ENCODE data around the gene DHCR7.

The DHCR7 gene

DNA sequence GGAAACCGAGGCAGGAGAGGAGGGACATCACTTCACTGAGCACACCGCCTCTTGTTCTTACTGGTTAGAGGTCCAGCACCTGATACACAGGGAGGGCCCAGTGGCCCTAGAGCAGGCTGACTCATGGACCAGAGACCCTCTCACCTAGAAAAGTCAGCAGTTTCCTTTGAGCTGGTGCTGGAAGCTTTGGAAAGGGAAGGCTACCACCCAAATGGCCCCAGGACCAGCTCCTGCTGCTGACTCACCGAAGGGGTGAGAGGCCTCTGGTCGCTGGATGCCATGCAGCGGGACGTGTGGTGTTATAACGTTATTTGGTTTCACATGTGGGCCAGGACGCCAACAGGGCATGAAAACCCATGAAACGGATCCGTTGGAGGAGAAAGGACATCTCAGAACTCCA is 8.6 kb upstream of the DHCR7 start:
- DNase-seq (ENCODE audit: low spot score), result no peak

DNA sequence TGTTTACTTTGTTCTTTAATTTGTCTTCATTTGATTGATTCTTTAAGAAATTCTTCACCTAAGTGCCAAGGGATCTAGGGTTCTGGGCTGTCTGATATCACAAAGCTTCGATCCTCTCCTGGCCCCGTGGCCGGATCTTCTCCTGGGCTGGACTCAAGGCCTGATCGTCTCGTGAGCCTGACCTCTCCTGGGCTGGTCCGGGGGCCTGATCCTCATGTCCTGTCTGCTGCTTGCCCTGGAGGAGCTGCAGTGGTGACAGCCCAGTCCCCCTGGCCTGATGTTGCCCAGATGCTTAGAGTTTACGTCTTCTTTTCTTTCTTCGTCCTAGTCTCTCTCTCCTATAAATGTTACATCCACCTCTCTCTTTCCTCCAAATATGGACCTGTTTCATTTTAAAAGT is 8.1 kb upstream of the DHCR7 start:
- DNase-seq (ENCODE audit: low spot score), result no peak

DNA sequence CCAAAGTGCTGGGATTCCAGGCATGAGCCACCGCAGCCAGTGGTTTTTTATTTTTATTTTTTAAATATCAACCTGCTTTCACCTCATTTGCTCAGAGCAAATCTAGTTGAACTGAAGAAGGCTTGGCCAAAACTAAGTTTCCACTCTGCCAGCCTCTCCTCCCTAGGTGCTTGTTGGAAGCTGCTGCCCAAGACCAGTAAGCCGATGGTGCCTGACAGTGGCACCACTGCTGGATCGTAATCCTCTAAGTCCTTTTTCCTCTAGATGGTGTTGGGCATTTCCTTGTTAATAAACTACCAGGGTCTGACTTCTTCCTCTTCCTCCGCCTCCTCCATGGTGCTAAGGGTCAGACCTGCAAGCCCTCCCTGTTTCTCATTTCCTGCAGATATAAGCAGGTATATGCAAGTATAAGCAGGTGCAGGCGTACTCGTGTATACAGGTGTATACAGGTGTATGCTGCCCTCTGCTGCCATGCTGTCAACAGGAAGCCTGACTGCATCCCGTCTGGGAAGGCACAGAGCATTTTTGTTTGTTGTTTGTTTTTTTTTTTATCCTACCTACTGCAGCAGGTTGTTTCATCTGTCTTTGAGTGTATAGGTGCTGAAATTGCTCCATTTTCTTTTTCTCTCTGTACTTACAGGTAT is 6.4 kb upstream of the DHCR7 start:
- DNase-seq (ENCODE audit: low spot score), result no peak

DNA sequence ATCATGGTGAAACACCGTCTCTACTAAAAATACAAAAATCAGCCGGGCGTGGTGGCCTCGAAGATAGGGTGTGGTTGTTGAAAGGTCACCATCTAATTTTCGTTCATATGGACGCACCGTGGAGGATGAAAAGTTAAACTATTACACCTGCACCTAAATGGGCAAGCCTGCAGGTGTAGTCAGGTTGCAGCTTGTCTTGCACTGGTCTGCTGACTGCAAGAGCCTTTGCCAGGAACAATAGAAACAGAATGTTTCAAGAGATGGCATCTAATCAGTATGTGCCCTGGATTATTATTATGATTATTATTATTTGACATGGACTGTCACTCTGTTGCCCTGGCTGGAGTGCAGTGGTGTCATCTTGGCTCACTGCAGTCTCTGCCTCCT is 5.7 kb upstream of the DHCR7 start:
- no peak for DNase-seq (ENCODE audit: low spot score)

DNA sequence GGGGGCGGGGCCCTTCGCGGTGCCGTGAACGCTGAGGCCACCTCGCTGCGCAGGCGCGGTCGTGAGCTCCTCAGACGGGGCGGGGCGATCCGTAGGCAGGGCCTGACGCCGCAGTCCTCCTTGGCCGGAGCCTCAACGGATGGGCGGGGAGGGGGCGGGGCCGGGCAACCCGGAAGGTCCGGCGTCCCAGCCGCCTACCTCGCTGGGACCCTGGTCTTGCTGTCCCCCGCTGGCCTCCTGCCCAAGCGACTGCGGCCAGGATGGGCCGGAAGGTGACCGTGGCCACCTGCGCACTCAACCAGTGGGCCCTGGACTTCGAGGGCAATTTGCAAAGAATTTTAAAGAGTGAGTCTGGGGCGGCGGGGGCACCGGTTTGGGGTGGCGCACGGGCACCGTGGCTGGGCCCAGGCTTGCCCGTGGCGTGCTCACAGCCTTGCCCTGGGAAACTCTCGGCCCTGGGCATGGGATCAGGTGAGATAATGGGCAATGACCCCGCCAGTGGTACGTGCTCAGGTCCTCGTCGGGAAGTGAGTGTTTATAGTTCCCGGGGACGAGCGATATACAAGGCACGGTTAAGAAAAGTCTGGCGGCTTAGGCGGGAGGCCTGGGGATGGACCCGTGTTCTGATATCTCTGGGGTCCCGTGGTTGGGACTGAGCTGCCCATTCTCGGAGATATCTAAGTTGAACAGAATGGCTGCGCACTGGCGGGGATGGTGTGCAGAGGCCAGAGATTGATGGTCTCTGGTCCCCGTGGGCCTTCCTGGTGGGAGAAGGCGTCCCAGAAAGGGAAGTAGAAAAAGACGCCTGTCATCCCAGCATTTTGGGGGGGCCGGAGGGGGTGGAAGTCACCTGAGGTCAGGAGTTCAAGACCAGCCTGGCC is 5.1 kb upstream of the DHCR7 start, which contains the start of gene NADSYN1:
Gene NADSYN1, plus strand, starts transcription at position 167 of the 881 bp plus-strand sequence. Its CDS starts 94 bp downstream, at position 261.
- peak; percentile 97 for DNase-seq (ENCODE audit: low spot score)

DNA sequence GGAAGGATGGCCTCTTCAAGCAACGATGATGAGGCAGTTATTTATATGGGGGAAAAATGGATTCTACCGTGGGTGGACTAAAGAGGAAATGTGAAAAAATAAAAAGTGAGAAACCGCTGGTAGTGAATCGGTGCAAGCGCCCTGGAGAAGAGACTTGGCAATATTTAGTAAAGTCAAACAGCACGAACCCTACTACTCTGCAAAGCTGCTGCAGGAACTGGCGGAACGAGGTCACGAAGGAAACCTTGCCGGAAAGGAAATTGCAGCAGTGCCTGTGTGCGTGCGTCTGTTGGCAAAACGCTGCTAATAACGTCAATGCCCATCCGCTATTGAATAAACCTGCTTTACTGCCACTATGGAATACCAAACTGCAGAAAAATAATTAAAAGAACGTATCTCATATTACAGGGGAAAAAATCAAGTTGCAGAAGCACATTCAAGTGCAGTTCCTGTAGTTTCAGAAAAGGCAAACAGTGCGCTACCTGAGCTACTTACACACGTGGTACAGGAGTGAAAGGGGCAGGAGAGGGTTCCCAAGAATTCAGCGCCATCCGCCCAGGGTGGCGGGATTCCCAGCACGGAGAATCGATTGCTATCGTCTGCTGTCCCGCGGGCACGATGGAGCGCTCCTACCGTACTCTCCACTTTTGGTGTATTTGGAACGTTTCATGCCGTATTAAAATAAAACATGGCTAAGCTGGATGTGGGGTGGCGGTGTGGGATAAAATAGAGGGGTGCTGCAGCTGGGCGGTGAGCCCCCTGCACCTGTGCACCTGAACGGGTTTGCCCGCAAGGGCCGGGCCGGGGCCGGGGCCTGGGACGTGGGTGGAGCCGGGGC is 4.2 kb upstream of the DHCR7 start:
- DNase-seq (ENCODE audit: low spot score), result peak; percentile 67

DNA sequence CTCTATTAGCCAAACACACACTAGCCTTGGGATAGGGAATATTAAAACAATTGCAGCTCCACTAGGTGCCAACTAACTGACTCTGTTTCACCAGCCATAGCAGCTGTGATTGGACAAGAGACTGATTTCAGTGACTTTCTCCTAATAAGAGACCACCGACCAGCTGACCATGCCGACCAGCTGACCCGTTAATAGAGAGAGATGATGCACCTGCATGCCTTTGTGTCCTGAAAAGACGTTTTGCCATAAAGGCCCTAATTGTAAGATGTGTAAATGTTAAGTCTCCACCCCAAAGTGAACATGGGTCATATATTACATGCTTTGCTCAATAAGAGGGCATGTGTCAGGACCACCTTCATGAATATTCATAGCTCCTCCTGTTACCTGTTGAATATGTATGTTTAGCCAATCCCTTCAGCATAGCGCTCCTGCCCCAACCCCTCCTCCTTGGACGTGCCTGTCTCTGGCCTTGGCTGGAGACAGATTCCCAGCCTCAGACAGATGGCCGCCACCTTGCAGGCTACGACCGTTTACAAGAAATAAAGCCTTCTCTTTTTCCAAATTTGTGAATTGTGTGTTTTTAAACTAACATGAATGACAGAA is 3.5 kb upstream of the DHCR7 start:
- no peak for DNase-seq (ENCODE audit: low spot score)

DNA sequence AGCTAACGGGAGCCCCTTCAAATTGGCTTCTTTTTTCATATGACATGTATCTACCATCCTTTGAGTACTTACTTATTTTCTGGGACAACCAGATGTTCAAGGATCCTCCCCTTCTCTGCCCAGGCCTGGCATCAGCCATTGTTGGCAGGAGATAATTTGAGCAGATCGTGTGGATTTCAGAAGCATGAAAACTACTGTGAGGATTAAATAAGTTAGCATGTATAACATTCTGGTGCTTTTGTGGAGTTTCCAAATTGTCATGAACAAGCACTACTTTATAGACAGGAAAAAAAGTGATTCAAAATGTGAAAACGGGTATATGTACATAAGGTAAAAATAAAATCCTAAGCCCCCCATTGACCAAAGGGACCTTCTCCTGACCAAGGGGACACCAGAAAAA is 2.7 kb upstream of the DHCR7 start:
- DNase-seq (ENCODE audit: low spot score), result no peak

DNA sequence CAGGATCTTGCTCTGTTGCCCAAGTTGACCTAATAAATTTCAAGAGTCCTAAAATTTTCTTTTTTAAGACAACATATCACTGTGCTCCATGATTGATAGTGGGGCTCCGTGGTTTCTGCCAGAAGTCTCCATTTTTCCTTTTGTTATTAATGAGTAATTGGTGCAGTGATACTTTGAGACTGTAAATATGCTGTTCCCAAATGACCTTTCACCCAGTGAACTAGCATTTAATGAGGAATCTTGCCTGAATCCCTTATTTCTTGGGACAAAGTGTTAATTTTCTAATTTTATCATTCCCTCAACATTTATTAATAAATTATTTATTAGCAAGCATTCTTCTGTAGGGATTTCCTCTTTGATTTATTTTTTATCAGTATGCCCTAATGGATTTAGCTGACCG is 2.3 kb upstream of the DHCR7 start:
- DNase-seq (ENCODE audit: low spot score), result no peak

DNA sequence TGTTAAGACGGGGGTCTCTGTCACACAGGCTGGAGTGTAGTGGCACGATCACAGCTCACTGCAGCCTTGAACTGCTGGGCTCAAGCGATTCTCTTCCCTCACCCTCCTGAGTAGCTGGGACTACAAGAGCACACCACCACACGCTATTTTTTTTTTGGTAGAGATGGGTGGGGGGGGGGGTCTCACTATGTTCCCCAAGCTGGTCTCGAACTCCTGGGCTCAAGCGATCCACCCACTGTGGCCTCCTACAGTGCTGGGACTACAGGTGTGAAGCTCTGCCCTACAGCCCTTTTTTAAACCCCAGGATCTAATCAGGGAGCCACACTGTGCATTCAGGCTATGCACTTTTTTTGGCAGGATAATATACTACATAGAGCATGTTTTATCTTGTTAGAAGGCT is 1.4 kb upstream of the DHCR7 start:
- no peak for DNase-seq (ENCODE audit: low spot score)

DNA sequence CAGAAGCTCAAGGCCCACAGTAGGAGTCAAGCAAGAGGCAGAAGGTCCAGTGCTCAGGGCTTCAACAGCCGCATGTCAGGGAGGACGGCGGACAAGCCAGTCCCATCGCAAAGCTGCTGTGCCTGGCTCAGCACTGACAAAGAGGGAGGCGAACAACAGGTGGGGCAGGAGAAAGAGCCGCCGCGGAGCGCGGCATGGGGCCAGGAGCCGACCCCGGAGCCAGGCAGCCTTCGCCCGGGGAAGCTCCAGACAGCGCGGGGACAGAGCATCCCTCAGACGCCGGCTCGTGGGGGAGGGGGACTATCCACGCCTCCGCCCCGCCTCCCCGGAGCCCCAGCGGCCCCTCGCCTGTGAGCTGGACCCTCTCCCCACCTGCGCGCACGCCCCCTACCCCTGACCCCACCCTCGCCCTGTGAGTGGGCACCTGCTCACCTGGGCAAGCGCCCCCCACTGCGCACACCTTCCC is 369 bp downstream of the DHCR7 start:
- DNase-seq (ENCODE audit: low spot score), result no peak

DNA sequence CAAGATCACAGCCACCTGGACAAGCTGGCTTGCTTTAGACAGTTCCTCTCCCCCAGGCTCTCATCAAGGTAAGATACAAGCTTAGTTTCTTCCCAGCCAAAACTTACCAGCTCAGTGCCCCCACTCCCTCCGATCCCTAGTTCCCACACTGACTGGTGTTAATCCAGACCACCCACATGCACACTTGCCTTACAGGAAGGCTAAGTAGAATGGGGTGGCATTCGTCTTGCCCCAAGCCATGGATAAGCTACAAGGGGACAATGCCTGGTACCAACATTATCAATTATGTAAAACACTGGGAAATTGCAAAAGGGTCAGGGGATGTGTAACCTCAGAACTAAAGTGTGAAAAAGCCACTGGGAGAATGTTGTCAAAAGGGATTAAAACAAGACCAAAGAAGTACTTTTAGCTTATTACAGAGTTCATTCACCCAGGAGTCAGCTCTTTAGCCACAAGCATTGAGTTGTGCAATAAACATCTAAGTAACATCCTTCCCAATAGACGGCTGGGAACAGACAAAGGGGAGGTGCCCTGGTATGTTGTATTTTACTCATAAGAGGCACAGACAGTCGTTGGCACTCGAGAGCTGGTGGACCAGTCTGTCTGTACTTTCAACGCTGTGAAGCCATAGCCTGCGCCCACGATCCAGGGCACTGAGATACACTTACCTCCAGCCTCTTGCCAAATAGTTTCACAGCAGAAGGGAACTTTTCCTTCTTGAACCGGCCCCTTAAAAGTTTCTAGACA is 1.1 kb downstream of the DHCR7 start:
- no peak for DNase-seq (ENCODE audit: low spot score)

DNA sequence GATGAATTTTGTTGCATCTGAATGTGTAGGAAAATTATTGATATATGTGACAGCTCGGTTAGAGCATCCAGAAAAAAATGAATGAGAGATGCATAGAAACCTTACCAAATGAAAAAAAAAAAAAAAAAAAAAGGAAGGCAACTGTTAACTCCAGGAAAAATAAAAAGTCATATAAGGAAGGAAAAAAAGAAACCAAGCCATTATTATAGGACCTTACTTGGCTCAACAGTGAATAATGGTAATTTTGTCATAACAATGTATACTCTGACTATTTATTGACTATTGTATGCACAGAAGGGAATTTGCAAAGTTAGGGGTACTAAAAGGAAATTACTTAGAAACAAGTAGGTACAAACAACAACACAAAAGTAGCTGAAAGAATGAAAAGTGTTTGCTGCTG is 2.0 kb downstream of the DHCR7 start:
- no peak for DNase-seq (ENCODE audit: low spot score)

DNA sequence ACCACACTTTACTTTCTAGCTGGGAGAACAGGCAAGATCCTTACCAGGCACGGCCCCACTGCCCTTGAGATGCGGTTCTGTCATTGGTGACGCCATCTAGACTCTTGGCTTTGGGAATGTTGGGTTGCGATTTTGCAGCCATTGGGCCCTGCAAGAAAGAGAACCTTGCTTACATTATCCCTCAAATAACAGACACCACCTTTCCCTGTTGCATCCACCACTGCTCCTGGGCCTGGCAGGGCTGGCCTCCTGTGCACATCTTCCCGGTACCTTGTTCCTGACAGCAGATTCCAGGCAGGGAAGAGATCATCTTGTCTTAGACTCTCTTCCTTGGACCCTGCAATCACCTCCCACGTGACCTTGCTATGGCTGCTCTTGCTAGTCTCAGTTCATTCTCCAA is 3.4 kb downstream of the DHCR7 start:
- no peak for DNase-seq (ENCODE audit: low spot score)

DNA sequence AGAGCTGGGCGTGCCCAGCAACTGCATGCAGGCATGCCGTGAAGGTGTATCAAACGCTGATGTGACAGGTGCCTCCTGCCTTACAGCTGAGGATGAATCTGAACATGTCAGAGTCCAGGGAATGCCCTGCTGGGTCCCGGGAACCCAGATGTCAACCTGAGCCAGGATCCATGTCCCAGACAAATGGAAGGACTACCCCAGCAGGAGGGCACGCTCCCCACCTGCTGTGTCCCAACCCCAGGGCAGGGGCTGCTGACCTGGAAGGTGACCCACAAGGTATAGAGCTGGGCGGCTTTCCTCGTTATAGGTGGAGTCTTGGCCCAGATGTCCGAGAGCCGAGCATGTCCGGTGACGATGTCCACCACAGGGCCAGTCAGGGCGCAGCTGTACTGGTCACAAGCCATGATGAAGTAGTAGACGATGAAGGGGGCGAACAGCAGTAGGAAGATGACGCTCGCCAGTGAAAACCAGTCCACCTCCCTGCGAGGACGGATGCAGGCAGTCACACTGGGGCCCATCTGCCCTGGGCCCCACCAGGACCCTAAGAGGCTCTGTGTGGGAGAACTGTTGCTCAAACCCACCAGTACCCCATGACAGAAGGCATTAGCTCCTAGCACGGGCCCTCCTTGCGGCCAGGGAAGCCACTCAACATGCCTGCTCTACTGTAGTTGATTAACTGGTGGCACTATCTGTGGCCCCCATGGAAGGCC is 4.3 kb downstream of the DHCR7 start:
- DNase-seq (ENCODE audit: low spot score), result no peak

DNA sequence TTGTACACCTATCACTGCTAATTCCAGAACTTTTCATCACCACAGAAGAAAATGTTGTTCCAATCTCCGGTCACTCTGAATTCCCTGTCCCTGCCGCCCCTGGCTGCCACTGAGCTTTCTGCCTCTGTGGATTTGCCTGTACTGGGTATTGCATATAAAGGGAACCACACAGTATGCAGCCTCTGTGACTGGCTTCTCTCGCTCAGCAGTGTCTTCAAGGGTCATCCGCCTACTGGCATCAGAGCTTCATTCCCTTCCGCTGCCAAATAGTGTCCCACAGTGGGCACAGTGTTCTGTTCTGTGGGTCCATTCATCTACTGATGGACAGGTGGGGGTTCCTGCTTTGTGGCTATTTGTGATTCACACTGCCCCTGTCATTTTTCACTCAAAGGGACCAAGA is 5.3 kb downstream of the DHCR7 start:
- DNase-seq (ENCODE audit: low spot score), result no peak

DNA sequence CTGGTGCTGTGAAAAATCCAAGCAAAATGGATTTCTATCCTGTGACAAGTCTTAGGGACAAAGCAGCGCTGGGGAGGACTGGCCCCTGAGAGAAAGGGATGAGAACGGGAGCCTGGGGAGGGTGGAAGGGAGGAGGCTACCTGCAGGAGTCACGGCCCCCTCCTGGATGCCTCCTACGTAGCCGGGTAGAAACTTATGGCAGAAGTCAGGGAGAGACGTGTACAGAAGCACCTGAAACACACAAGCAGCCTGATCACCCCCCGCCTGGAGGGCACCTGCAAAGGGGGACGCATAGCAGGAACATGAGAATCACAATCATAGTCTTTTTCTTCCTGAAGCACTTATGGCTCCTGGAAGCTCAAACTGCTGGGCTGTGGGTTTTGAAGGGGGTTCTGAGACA is 6.1 kb downstream of the DHCR7 start:
- no peak for DNase-seq (ENCODE audit: low spot score)

DNA sequence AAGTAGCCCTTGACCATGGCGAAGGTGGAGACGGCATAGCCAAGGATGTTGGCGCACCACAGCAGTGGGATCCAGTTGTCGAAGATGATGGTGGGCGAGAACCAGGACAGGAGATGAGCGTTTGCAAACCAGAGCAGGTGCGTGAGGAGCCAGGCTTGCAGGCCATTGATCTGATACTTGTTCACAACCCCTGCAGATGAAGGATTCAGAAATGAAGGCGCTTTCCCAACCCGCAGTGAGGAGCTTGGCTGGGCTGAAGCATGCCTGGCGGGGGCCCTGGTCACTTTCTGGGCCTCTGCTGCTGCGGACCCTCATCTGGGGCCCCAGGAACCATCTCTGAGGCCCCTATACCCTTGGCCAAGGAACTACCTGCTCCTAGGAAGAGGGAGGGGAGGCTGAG is 6.9 kb downstream of the DHCR7 start:
- no peak for DNase-seq (ENCODE audit: low spot score)

DNA sequence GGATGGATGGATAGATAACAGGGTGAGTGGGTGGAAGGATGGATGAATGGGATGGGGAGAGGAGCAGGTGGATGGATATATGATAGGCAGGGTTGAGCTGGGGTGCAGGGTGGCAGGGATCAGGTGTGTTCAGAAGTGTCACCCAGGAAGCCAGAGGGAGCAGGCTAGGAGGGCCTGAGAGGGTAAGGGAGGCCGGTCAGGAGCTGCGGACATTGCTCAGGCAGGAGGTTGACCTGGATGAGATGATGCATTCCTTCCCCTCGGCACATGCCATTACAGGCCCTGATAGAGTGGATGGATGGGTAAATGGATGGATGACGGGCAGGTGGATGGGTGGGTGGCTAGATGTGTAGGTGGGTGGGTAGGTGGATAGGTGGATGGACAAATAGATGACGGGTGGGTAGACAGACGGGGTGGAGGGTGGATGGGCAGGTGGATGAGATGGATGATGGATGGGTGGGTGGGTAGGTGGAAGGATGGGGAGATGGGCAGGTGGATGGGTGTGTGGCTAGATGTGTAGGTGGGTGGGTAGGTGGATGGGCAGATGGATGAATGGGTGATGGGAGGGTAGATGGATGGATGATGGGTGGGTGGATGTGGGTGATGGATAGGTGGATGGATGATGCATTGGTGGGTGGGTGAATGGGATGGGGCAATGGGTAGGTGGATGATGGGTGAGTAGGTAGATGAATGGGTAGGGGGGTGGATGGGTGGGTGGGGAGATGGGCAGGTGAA is 8.0 kb downstream of the DHCR7 start:
- DNase-seq (ENCODE audit: low spot score), result no peak

DNA sequence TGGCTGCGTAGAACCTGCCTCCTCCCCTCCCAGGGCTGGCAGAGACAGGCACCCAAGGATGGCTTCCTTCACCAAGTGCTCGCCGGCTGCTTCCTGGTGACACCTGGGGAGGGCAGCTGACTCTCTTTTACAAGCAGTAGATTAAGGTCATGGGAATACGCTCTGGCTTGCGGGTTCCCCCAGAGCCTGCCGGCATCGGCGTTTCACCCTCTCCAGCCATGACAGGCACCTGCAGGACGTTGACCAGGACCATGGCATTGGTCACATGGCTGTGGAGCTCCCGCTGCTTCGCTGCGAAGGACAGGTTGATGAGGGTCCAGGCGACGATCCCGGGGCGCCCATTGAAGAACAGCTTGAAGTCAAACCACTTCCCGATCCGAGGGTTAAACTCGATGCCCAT is 9.5 kb downstream of the DHCR7 start:
- no peak for DNase-seq (ENCODE audit: low spot score)

Measured in globus pallidus (tissue), 1 donor.